ENCODE data around the gene SPAG9.
"Not testable (repeated sequence)": the region's sequence is repeated elsewhere in the genome, so short reads cannot be mapped to it uniquely, and the experiment has no call there.

The SPAG9 gene

DNA sequence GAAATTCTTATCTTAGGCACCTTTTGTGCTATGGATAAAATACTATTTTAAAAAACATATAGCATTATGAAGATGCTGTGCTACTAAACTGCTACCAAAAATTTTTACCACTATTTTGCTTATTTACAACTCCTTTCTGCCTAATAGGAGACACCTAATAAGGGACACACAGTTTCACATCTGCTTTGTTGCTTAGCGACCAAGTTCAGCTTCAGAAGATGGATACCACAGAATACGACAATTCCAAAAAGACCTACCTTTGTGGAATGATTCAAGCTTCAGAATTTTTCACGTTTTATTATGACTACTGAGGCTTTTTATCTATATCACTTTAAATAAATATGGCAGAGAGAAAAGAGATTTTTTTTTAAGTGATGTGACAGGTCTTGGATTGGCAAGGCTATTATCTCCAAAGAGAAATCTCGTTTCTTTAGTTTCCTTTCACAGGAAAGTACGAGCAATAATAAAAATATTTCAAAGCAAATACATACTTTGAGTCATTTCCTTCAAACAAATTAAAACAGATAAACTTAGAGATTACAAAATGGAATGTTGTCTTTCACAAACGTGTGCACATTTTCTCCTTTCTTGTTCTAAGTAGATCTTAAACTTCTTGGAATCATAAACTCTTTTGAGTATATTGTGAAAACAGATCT lies 35.4 kb downstream of the SPAG9 start:
- H3K4me3 ChIP-seq (ENCODE audit: low read length): no peak overlapping the region
- no peak for DNase-seq (ENCODE audit: low read depth)
- TF ChIP-seq, protein P1, sequence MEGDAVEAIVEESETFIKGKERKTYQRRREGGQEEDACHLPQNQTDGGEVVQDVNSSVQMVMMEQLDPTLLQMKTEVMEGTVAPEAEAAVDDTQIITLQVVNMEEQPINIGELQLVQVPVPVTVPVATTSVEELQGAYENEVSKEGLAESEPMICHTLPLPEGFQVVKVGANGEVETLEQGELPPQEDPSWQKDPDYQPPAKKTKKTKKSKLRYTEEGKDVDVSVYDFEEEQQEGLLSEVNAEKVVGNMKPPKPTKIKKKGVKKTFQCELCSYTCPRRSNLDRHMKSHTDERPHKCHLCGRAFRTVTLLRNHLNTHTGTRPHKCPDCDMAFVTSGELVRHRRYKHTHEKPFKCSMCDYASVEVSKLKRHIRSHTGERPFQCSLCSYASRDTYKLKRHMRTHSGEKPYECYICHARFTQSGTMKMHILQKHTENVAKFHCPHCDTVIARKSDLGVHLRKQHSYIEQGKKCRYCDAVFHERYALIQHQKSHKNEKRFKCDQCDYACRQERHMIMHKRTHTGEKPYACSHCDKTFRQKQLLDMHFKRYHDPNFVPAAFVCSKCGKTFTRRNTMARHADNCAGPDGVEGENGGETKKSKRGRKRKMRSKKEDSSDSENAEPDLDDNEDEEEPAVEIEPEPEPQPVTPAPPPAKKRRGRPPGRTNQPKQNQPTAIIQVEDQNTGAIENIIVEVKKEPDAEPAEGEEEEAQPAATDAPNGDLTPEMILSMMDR (conservative IDR thresholded peaks at IDR 0.05; ENCODE audit: low read depth, low read length): no peak

DNA sequence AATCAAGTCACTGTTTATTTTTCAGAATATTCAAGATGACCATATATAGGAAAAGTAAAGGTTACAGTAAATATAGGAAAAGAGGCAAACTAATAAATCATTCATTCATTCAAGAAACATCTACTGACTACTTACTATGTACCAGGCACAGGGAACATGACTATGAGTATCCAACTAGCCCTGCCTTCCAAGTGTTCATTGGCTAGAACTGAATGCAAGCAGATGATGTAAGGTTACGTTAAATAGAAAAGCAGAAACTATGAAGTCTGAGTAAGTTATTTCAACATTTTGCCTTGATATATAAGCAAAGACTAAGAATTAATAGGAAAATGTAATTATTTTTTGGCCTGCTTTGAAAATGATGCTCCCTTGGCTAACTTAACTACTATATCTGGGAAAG lies 36.7 kb downstream of the SPAG9 start:
- TF ChIP-seq, protein P1 (conservative IDR thresholded peaks at IDR 0.05; ENCODE audit: low read depth, low read length): no peak
- DNase-seq (ENCODE audit: low read depth): no peak
- H3K4me3 ChIP-seq (ENCODE audit: low read length): no peak overlapping the region

DNA sequence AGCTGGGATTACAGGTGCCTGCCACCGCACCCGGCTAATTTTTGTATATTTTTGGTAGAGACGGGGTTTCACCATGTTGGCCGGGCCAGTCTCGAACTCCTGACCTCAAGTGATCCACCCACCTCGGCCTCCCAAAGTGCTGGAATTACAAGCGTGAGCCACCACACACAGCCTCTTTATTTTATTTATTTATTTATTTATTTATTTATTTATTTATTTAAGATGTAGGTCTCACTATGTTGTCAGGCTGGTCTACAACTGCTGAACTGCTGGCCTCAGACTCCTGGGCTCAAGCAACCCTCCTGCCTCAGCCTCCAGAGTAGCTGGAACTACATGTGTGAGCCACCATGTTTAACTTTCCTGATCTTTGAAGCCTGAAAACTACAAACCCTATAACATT lies 37.3 kb downstream of the SPAG9 start:
- DNase-seq (ENCODE audit: low read depth); H3K4me3 ChIP-seq (ENCODE audit: low read length): not testable (repeated sequence)

DNA sequence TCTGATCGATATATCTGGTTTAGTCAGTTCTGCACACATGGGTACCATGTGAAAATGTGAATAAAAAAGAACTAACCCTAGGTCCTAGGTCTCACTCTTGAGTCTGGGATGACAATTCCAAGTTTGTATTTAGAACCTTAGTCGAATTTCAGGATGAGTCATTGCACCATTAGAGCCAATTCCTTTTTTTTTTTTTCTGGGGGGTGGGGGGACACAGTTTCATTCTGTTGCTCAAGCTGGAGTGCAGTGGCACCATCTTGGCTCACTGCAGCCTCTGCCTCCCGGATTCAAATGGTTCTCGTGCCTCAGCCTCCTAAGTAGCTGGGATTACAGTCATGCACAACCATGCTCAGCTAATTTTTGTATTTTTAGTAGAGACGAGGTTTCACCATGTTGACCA lies 41.6 kb downstream of the SPAG9 start:
- no peak for DNase-seq (ENCODE audit: low read depth)
- H3K4me3 ChIP-seq (ENCODE audit: low read length): no peak overlapping the region
- TF ChIP-seq, protein P1 (conservative IDR thresholded peaks at IDR 0.05; ENCODE audit: low read depth, low read length): no peak

DNA sequence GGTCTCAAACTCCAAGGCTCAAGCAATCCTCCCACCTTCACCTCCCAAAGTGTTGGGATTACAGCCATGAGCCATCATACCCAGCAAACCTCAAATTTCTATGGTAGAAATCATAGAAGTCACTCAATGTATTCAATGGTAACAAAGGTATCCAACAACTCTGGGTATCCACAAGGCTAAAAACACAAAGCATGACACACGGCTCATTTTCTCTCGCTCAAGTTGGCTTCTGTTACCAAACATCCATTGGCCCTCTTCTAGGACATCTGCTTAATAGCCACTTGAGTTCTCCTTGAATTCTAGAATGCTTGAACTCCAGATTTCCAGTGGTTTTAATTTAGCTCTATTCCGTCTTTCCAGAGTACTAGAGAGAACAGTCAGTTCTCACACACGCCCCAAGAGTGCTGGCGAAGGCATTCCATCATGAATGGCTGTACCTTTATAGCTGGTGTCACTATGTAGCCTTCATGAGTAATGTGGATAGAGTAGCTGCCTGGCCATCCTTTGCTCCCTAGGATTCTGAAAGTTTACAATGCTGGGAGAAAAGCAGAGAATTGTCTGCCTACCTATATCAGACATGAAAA lies 42.6 kb downstream of the SPAG9 start:
- DNase-seq (ENCODE audit: low read depth): no peak
- TF ChIP-seq, protein P1 (conservative IDR thresholded peaks at IDR 0.05; ENCODE audit: low read depth, low read length): no peak
- no peak overlapping the region for H3K4me3 ChIP-seq (ENCODE audit: low read length)

DNA sequence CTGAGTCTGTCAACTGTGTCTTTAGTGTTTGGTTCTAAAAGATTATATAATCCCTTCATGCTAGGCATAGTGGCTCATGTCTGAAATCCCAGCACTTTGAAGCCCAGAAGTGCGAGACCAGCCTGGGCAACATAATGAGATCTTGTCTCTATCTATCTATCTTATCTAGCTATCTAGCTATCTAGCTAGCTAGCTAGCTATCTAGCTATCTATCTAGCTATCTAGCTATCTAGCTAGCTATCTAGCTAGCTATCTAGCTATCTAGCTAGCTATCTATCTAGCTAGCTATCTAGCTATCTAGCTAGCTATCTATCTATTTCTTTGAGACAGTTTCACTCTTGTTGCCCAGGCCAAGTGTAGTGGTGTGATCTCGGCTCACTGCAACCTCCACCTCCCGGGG lies 43.8 kb downstream of the SPAG9 start:
- no peak for DNase-seq (ENCODE audit: low read depth)
- H3K4me3 ChIP-seq (ENCODE audit: low read length): no peak overlapping the region
- TF ChIP-seq, protein P1 (conservative IDR thresholded peaks at IDR 0.05; ENCODE audit: low read depth, low read length): no peak

DNA sequence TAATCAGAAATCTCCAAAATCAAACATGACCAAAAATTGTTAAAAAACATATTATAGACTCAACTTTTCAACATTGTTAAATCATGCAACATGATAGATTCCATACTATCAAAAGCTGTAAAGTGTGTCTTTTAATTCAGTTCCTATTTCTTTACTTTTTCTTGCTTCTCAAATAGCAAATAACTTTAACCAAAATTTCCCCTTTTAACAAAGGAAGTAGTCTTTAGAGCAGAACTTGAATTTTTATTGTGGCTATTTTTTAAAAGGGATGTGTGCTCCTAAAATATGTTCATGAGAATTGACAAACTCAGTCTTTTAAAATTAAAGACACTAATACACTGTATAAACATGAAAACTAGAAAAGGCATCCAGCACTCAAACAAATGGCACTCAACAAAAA lies 49.1 kb downstream of the SPAG9 start:
- TF ChIP-seq, protein P1 (conservative IDR thresholded peaks at IDR 0.05; ENCODE audit: low read depth, low read length): no peak

More for the DNA sequence above, 49.1 kb downstream of the SPAG9 start:
- H3K4me3 ChIP-seq (ENCODE audit: low read length): no peak overlapping the region
- no peak for DNase-seq (ENCODE audit: low read depth)
